M059J (cell line): Measurements from ENCODE around the gene HSD17B14. TPM values are rescaled to one million over a fixed set of nuclear protein-coding genes. Genes with fewer than 3 reads are reported as not detected.

Source experiments
- total RNA-seq: library from RNA; depleted of rRNA; stranded (reverse); fragments of >200 nt; shearing (Covaris generic); gene quantifications from 2 replicates; pipeline ENCODE4 v1.2.3, GENCODE V29; 2014; rRNA removed

Gene HSD17B14
- total RNA-seq, 1 experiment from 2014 or later, result 20.9 TPM

Other genes starting within 250 kb of the HSD17B14 start
- gene SPACA4, start 229.7 kb downstream of the HSD17B14 start, total RNA-seq, result not detected in 2 replicates
- gene FAM83E, start 221.4 kb downstream of the HSD17B14 start, total RNA-seq, result 0.89 TPM in 1 of 2 replicates, not detected in the other
- 1,286 and 1,602 TPM in 2 replicates for gene RPL18, start 217.3 kb downstream of the HSD17B14 start, total RNA-seq
- gene SPHK2, start 217.0 kb downstream of the HSD17B14 start, total RNA-seq, result 2.9 and 5.4 TPM in 2 replicates
- 18.5 and 20.1 TPM in 2 replicates for gene DBP, start 199.1 kb downstream of the HSD17B14 start, total RNA-seq
- gene CA11, start 190.3 kb downstream of the HSD17B14 start, total RNA-seq, result 1.9 and 5.1 TPM in 2 replicates
- gene NTN5, start 163.5 kb downstream of the HSD17B14 start, total RNA-seq, result 0.05 and 0.79 TPM in 2 replicates
- not detected in 2 replicates for gene FUT2, start 140.5 kb downstream of the HSD17B14 start, total RNA-seq
- gene MAMSTR, start 116.8 kb downstream of the HSD17B14 start, total RNA-seq, result 0.81 and 1.0 TPM in 2 replicates
- gene RASIP1, start 95.9 kb downstream of the HSD17B14 start, total RNA-seq, result 0.20 TPM in 1 of 2 replicates, not detected in the other
- gene IZUMO1, start 89.6 kb downstream of the HSD17B14 start, total RNA-seq, result not detected in 2 replicates
- gene FUT1, start 83.8 kb downstream of the HSD17B14 start, total RNA-seq, result 0.15 and 0.79 TPM in 2 replicates
- gene FGF21, start 81.0 kb downstream of the HSD17B14 start, total RNA-seq, result 0.37 TPM in 1 of 2 replicates, not detected in the other
- 41.0 and 54.0 TPM in 2 replicates for gene BCAT2, start 25.5 kb downstream of the HSD17B14 start, total RNA-seq
- gene PLEKHA4, start 32.1 kb upstream of the HSD17B14 start, total RNA-seq, result 4.3 and 5.0 TPM in 2 replicates
- 31.1 and 40.5 TPM in 2 replicates for gene PPP1R15A, start 35.9 kb upstream of the HSD17B14 start, total RNA-seq
- not detected in 2 replicates for gene TULP2, start 62.3 kb upstream of the HSD17B14 start, total RNA-seq
- gene NUCB1, start 63.8 kb upstream of the HSD17B14 start, total RNA-seq, result 236 and 301 TPM in 2 replicates
- 0.15 TPM in 1 of 2 replicates, not detected in the other for gene DHDH, start 97.2 kb upstream of the HSD17B14 start, total RNA-seq
- gene BAX, start 118.4 kb upstream of the HSD17B14 start, total RNA-seq, result 97.7 and 101 TPM in 2 replicates
- gene FTL, start 128.8 kb upstream of the HSD17B14 start, total RNA-seq, result 3,106 and 3,231 TPM in 2 replicates
- 50.1 and 67.3 TPM in 2 replicates for gene GYS1, start 156.8 kb upstream of the HSD17B14 start, total RNA-seq
- 275 and 292 TPM in 2 replicates for gene RUVBL2, start 157.4 kb upstream of the HSD17B14 start, total RNA-seq
- 1.8 TPM in 1 of 2 replicates, not detected in the other for gene LHB, start 180.6 kb upstream of the HSD17B14 start, total RNA-seq
- gene CGB3, start 187.8 kb upstream of the HSD17B14 start, total RNA-seq, result 1.7 and 7.0 TPM in 2 replicates
- gene CGB2, start 195.4 kb upstream of the HSD17B14 start, total RNA-seq, result 1.7 and 4.2 TPM in 2 replicates
- 2.6 and 14.5 TPM in 2 replicates for gene CGB1, start 200.4 kb upstream of the HSD17B14 start, total RNA-seq
- 7.3 and 8.1 TPM in 2 replicates for gene CGB5, start 207.4 kb upstream of the HSD17B14 start, total RNA-seq
- gene CGB8, start 212.6 kb upstream of the HSD17B14 start, total RNA-seq, result 15.7 and 21.3 TPM in 2 replicates
- gene CGB7, start 221.3 kb upstream of the HSD17B14 start, total RNA-seq, result 2.7 and 5.3 TPM in 2 replicates
- 0.67 TPM in 1 of 2 replicates, not detected in the other for gene NTF4, start 228.3 kb upstream of the HSD17B14 start, total RNA-seq
- gene KCNA7, start 236.2 kb upstream of the HSD17B14 start, total RNA-seq, result not detected in 2 replicates
- 175 and 191 TPM in 2 replicates for gene SNRNP70, start 249.0 kb upstream of the HSD17B14 start, total RNA-seq